ENCODE data around the gene CORIN.

DNA sequence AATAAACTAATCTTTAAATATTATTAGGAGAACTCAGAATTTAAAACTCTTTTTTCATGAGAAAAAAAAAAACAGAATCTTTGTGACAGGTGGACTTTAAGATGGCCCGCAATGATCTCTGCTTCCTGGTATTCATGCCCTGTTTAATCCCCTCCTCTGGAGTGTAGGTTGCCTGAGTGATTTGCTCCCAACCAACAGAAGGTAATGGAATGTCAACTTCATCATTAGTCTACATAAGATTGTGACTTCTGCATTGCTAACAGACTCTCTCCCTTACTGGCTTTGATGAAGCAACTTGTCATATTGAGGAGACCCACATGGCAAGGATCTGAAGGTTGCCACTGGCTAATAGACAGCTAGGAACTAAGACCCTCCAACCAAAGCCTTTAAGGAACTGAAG lies 88.8 kb downstream of the CORIN start:
- TF ChIP-seq GATA2 (CRISPR knock-in tag; IDR thresholded peaks at IDR 0.05) (no peak), SIN3A (IDR thresholded peaks at IDR 0.05; ENCODE audit: borderline replicate concordance, low read depth, low read length) (no peak)
- TF ChIP-seq, protein P1, sequence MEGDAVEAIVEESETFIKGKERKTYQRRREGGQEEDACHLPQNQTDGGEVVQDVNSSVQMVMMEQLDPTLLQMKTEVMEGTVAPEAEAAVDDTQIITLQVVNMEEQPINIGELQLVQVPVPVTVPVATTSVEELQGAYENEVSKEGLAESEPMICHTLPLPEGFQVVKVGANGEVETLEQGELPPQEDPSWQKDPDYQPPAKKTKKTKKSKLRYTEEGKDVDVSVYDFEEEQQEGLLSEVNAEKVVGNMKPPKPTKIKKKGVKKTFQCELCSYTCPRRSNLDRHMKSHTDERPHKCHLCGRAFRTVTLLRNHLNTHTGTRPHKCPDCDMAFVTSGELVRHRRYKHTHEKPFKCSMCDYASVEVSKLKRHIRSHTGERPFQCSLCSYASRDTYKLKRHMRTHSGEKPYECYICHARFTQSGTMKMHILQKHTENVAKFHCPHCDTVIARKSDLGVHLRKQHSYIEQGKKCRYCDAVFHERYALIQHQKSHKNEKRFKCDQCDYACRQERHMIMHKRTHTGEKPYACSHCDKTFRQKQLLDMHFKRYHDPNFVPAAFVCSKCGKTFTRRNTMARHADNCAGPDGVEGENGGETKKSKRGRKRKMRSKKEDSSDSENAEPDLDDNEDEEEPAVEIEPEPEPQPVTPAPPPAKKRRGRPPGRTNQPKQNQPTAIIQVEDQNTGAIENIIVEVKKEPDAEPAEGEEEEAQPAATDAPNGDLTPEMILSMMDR (IDR thresholded peaks at IDR 0.05): no peak

All from SK-N-SH (cell line).